K562 (cell line): ENCODE measurements around the gene TPCN1. TPM values are rescaled to one million over a fixed set of nuclear protein-coding genes. Genes with fewer than 3 reads are reported as not detected.

ENCODE experiments used
- DPF2 ChIP-seq: fragments of 450-650 bp; IDR thresholded peaks from 2 replicates; pipeline ENCODE4 v1.6.1; 2016
- FOS ChIP-seq: IDR thresholded peaks from 3 replicates; pipeline ENCODE4 v1.6.1; 2011; ENCODE audit not compliant: insufficient read length; ENCODE audit errors: extremely low read depth
- GATA2 ChIP-seq: sonication (generic); formaldehyde crosslinking; IDR thresholded peaks from 2 replicates; pipeline ENCODE4 v1.4.0; 2020; ENCODE audit warnings: mild to moderate bottlenecking, missing genetic modification reagents
- THRA ChIP-seq: fragments of 450-650 bp; IDR thresholded peaks from 2 replicates; pipeline ENCODE4 v1.6.1; 2017; ENCODE audit warnings: mild to moderate bottlenecking, moderate library complexity
- ZBTB1 ChIP-seq: sonication (generic); formaldehyde crosslinking; IDR thresholded peaks from 2 replicates; pipeline ENCODE4 v1.8.1; 2023; ENCODE audit warnings: missing genetic modification reagents, low read depth, mild to moderate bottlenecking, borderline replicate concordance
- polyA plus RNA-seq, 8 experiments: library from polyadenylated mRNA; depleted of rRNA in 4 of 8; stranded (reverse) in 5 of 8; unstranded in 3 of 8; fragments of >200 nt; fragmentation: Nextera tagmentation in 2 of 8; fragmentation: Illumina TruSeq in 1 of 8; extraction: Ambion mirVana in 2 of 8; extraction: Trizol in 1 of 8; gene quantifications; 2 replicates each; pipeline versions ENCODE4 v1.2.1 to v1.2.3, GENCODE V29; 2011 to 2014; ENCODE audit warnings: inconsistent platforms in 1 of 8, missing spikeins in 1 of 8
- total RNA-seq, 7 experiments: library from RNA; depleted of rRNA in 6 of 7; stranded (reverse); fragments of >200 nt in 6 of 7; fragmentation: Illumina TruSeq in 2 of 7; extraction: Trizol in 2 of 7; gene quantifications; 2 replicates each; pipeline versions ENCODE4 v1.2.1 to v1.2.3, GENCODE V29; 2011 to 2021; ENCODE audit warnings: low replicate concordance in 1 of 7
- TF ChIP-seq, protein P1 (sequence below), 2 experiments: IDR thresholded peaks in 1 of 2; conservative IDR thresholded peaks in 1 of 2; 2 replicates each; pipeline ENCODE4 v1.6.1; 2016; ENCODE audit warnings: low read depth in 2 of 2, mild to moderate bottlenecking in 1 of 2, missing compliant biosample characterization in 1 of 2, missing genetic modification characterization in 1 of 2, moderate library complexity in 1 of 2

Gene TPCN1
- total and polyA plus RNA-seq, 9 of the 15 experiments (the other 6 are each of a cell fraction or from before 2014, with no cell fraction given), result 0.80 to 23.8 (median 7.4) TPM

DNA sequence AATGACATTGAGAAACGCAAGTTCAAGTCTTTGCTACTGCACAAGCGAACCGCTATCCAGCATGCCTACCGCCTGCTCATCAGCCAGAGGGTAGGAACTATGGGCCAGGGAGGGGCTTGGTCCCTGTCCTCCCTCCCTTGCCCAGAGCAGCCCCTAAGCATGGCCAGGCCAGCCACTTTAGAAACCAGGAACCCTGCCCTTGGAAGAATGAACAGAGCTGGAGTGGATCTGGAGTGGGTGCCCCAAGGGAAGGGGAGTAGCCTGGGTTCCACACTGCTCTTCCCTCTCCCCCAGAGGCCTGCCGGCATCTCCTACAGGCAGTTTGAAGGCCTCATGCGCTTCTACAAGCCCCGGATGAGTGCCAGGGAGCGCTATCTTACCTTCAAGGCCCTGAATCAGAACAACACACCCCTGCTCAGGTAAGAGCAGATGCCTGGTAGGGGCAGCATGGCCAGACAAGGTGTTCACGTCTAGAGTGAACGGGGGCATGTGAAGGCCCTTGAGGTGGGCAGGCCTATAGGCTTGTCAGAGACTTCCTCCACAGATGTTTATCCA is 55.8 kb downstream of the TPCN1 start (continued):
- TF ChIP-seq, protein P1, sequence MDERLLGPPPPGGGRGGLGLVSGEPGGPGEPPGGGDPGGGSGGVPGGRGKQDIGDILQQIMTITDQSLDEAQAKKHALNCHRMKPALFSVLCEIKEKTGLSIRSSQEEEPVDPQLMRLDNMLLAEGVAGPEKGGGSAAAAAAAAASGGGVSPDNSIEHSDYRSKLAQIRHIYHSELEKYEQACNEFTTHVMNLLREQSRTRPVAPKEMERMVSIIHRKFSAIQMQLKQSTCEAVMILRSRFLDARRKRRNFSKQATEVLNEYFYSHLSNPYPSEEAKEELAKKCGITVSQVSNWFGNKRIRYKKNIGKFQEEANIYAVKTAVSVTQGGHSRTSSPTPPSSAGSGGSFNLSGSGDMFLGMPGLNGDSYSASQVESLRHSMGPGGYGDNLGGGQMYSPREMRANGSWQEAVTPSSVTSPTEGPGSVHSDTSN (CRISPR knock-in tag; IDR thresholded peaks at IDR 0.05; ENCODE audit: low read depth), result no peak
- TF ChIP-seq, protein P1 (tag; conservative IDR thresholded peaks at IDR 0.05; ENCODE audit: low read depth), result no peak
- TF ChIP-seq GATA2 (CRISPR knock-in tag) (no peak), FOS (no peak), ZBTB1 (CRISPR knock-in tag) (no peak), THRA (no peak), DPF2 (no peak)
